Erythroblast (primary cell): Measurements from ENCODE around the gene CLC.

Source experiments
- GATA1 ChIP-seq: IDR thresholded peaks from 2 replicates; pipeline ENCODE4 v1.6.1; 2011; ENCODE audit warnings: low read depth, mild to moderate bottlenecking, control low read depth, low read length, moderate library complexity
- POLR2A ChIP-seq: IDR thresholded peaks from 2 replicates; pipeline ENCODE4 v1.6.1; 2011; ENCODE audit warnings: mild to moderate bottlenecking, low read length

DNA sequence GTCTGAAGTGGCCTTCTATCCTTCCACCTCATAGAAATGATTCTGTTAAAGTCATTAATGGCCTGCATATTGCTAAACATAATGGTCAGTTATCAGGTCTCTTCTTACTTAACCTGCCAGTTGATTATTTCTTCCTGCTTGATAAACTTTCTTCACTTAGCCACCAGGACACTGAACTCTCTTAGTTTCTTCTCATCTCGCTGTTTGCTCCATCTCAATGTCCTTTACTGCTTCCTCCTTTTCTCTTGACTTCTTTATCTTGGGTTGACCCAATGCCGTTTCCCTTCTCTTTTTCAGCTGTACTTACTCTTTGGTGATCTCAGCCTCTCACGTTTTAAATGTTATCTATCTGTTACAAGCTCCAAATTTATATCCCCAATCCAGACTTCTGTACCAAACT, 17.1 kb upstream of the CLC start:
- no peak for TF ChIP-seq POLR2A
- no peak for TF ChIP-seq GATA1
